Activated CD4-positive, alpha-beta T cell treated with anti-CD3 and anti-CD28 coated beads, Interleukin-2, amount 50 U/mL, for 24 hours (primary cell): ENCODE results near the gene TCF7.

Experiments used
- DNase-seq, 2 donors: peaks; one replicate each; pipeline ENCODE4 v3.0.0-alpha.2; 2020; ENCODE audit warnings: low read depth in 1 of 2, low spot score in 1 of 2

TCF7 gene

GRCh38 chr5:134112726-134113362, 1.6 kb upstream of the TCF7 start:
- DNase-seq: no peak

- no peak for DNase-seq
Observed at GRCh38 chr5:134113363-134113889, 1.1 kb upstream of the TCF7 start.

DNA sequence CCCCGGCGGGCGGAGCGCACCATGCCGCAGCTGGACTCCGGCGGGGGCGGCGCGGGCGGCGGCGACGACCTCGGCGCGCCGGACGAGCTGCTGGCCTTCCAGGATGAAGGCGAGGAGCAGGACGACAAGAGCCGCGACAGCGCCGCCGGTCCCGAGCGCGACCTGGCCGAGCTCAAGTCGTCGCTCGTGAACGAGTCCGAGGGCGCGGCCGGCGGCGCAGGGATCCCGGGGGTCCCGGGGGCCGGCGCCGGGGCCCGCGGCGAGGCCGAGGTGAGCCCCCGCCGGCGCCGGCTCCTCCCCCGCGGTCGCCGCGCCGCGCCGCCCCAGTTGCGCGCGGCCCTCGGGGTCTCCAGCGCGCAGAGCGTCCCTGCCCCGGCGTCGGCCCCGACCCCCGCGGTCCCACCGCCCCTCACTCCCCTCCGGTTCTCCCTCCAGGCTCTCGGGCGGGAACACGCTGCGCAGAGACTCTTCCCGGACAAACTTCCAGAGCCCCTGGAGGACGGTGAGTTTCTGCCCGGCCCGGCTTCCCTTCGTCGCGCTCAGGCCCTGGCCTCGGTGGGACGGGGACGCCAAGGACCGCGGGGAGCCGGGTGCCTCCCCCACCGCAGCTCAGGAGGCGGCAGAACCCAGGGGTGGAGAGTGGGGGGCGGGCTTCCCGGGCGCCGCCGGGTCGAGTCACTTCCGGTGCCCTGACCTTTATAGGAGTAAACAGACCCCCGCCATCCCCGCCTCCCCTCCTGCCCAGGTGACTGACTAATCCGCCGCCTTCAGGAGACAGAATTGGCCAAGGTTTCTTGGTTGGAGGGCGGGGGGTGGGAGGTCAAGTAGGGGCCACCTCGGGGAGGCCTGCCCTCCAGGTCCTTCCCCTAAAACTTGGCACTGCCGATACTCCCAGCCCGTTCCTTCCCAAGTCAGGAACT, 665 bp downstream of the TCF7 start:
- DNase-seq: no peak

GRCh38 chr5:134115806-134116175, 1.3 kb downstream of the TCF7 start:
- DNase-seq: no peak

- no peak for DNase-seq
Observed at GRCh38 chr5:134116286-134116685, 1.8 kb downstream of the TCF7 start.

GRCh38 chr5:134116789-134117761, 2.6 kb downstream of the TCF7 start:
- DNase-seq: no peak

- no peak for DNase-seq
Observed at GRCh38 chr5:134118212-134118835, 3.8 kb downstream of the TCF7 start.

- no peak for DNase-seq
Observed at GRCh38 chr5:134119720-134120119, 5.2 kb downstream of the TCF7 start.

- DNase-seq: no peak
Observed at GRCh38 chr5:134120386-134121138, 6.1 kb downstream of the TCF7 start.

GRCh38 chr5:134122530-134122929, 8.0 kb downstream of the TCF7 start:
- no peak for DNase-seq

- DNase-seq: no peak
Observed at GRCh38 chr5:134123360-134123759, 8.9 kb downstream of the TCF7 start.

- DNase-seq: no peak
Observed at GRCh38 chr5:134124289-134125038, 10.0 kb downstream of the TCF7 start.

- no peak for DNase-seq
Observed at GRCh38 chr5:134125039-134126015, 10.8 kb downstream of the TCF7 start.

- no peak for DNase-seq
Observed at GRCh38 chr5:134127376-134127861, 12.9 kb downstream of the TCF7 start.

DNA sequence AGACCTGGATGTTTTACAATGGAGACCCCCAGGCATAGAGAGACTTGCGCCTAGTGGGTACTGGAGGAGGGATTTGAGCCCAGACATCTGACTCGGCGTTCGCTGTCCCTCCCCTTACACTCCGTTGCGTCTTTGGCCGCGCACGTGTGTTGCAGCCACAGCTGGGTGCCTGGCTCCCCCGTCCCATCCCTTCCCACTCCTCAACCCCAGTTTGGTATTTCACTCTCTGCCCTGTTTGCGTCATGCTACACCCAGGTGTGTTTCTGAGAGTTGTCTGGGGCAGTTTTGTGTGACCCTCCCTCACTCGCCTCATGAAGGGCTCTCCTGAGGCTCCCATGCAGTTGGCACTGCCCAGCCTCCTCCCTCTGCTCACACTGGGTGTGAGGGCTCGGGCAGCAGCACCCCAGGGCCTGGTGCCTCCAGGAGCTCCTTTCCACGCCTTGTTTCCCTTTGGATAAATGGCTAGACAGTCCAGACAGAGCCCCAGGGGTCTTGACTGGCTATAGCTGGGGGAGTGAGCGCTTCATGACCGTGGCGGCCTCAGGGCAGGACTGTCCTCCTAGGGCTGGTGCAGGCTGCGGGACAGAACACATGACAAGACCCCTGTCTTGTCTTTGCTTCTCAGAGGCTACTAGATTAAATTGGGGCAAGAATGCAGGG, 13.6 kb downstream of the TCF7 start:
- DNase-seq: no peak

GRCh38 chr5:134128648-134128995, 14.1 kb downstream of the TCF7 start:
- DNase-seq: no peak

GRCh38 chr5:134129411-134130238, 15.1 kb downstream of the TCF7 start:
- DNase-seq: no peak
